ENCODE data around the gene FEM1B.

GRCh38 chr15:68286256-68286655, 8.7 kb downstream of the FEM1B start:
- TF ChIP-seq CTCF (conservative IDR thresholded peaks at IDR 0.05; ENCODE audit: low read depth, low read length): no peak
- TF ChIP-seq EZH2 (IDR thresholded peaks at IDR 0.05; ENCODE audit: low read length, unreplicated experiment): no peak

Measured in PC-3 (cell line).